NB4 (cell line): Measurements from ENCODE around the gene HOXB1.

Experiments used
- DNase-seq: peaks from one replicate; pipeline ENCODE4 v3.0.0; 2010; ENCODE audit warnings: low read depth
- H3K4me3 ChIP-seq: one replicate; pipeline ENCODE4 v1.5.1; 2011; ENCODE audit warnings: mild to moderate bottlenecking, low read depth, low read length, moderate library complexity
- MYC ChIP-seq: IDR thresholded peaks from 2 replicates; pipeline ENCODE4 v1.6.1; 2011; ENCODE audit warnings: low read depth, low read length
- POLR2A ChIP-seq: IDR thresholded peaks from 2 replicates; pipeline ENCODE4 v1.6.1; 2011; ENCODE audit warnings: mild to moderate bottlenecking; ENCODE audit not compliant: insufficient read length; ENCODE audit errors: extremely low read depth
- TF ChIP-seq, protein P1 (sequence below): IDR thresholded peaks from 2 replicates; pipeline ENCODE4 v1.6.1; 2011; ENCODE audit warnings: low read depth, low read length
- TF ChIP-seq, protein P2 (sequence below): IDR thresholded peaks from one replicate; pipeline ENCODE4 v1.5.1; 2012; ENCODE audit warnings: low read depth, low read length

The HOXB1 gene

DNA sequence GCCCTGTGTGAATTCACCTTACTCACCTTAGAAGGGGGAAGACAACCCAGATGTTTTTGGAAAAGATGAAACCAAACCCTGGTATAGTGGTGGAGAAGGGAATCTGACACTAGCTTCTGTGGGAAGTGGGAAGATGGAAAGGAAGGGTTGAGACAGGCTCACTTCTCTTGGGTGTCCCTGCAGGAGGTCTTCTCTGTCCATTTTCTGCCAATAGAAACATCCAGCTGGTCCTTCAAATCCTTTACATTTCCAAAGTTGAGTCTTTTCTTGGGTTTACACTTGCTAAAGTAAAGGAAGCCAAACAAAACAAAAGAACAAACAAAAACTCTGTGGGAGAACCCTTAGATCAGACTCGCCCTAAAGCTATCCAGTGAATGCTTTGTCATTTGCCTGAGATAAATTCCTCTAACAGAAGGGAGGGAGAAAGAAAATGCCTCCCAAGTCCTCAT is 10.2 kb downstream of the HOXB1 start:
- no peak overlapping the region for H3K4me3 ChIP-seq
- TF ChIP-seq MYC = no peak
- TF ChIP-seq, protein P1, sequence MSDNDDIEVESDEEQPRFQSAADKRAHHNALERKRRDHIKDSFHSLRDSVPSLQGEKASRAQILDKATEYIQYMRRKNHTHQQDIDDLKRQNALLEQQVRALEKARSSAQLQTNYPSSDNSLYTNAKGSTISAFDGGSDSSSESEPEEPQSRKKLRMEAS = no peak
- TF ChIP-seq POLR2A = no peak
- TF ChIP-seq, protein P2, sequence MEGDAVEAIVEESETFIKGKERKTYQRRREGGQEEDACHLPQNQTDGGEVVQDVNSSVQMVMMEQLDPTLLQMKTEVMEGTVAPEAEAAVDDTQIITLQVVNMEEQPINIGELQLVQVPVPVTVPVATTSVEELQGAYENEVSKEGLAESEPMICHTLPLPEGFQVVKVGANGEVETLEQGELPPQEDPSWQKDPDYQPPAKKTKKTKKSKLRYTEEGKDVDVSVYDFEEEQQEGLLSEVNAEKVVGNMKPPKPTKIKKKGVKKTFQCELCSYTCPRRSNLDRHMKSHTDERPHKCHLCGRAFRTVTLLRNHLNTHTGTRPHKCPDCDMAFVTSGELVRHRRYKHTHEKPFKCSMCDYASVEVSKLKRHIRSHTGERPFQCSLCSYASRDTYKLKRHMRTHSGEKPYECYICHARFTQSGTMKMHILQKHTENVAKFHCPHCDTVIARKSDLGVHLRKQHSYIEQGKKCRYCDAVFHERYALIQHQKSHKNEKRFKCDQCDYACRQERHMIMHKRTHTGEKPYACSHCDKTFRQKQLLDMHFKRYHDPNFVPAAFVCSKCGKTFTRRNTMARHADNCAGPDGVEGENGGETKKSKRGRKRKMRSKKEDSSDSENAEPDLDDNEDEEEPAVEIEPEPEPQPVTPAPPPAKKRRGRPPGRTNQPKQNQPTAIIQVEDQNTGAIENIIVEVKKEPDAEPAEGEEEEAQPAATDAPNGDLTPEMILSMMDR = no peak
- DNase-seq = no peak

DNA sequence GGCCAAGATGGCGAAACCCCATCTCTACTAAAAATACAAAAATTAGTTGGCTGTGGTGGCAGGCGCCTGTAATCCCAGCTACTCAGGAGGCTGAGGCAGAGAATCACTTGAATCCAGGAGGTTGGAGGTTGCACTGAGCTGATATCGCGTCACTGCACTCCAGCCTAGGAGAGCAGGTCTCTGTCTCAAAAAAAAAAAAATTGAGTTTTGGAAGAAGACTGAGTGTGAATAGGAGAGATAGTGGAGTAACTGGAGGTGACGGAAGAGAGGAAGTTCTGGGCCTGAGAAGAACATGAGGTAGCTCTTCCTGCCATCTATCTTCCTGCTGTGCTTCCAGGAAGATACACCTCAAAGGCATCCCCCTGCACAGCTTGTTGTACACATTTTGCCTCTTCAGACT is 11.4 kb downstream of the HOXB1 start:
- TF ChIP-seq, protein P1 = no peak
- TF ChIP-seq, protein P2 = no peak
- TF ChIP-seq POLR2A (no peak), MYC (no peak)
- H3K4me3 ChIP-seq = no peak overlapping the region
- DNase-seq = no peak

DNA sequence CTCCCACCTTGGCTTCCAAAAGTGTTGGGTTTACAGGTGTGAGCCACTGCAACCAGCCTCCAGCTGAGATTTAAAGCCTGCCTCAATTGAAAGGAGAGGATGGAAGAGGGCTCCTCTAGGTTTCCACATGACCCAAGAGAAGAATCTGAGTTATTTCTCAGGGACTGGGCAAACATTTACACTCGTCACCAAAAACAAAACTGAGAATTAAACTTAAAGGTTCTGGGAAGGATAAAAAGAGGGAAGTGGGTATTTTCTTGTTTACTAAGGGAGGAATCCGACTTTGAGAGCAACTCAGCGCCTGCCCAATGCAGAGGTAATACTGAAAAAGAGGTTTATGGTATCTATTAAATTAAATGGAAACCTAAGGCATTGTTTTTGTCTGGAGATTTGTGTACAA is 13.3 kb downstream of the HOXB1 start:
- TF ChIP-seq, protein P1 = no peak
- TF ChIP-seq MYC (no peak), POLR2A (no peak)
- TF ChIP-seq, protein P2 = no peak
- H3K4me3 ChIP-seq = no peak overlapping the region
- DNase-seq = no peak

DNA sequence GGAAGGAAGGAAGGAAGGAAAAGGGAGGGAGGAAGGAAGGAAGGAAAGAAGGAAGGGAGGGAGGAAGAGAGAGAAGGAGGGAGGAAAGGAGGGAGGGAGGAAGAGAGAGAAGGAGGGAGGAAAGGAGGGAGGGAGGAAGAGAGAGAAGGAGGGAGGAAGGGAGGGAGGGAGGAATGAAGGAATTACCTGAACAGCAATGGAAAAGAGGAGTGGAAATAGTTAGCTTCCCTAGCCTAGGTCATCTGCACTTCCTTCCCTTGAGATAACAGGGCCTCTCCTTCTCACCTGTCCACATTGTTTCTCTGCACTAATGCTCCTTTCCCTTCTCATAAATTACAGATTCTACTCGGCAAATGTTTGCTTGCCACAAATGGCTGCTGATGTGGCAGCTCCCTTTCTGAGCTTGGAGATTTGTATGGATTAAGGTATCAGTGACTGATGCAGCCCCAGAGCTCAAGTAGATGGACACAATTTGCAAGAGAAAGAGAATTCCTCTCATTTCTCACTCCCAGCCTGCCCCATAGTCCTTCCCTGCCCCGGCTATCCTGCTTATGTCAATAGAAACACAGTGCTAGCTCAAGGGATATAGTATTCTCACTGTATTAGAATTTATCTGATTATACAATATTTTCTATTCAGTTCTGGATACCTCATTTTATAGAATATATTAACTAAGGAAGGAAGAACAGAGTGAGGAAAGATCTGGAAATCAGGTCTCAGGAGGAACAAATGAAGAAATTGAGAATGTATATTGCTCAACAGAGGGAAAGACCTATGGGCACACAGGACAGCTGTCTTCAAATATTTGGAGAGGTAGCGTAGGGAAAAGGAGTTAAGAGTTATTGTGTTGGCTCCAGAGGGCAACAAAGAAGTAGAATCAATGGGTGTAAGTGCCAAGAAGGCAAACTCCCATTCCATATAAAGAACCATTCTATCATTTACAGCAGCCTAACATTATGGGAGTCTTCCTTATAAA is 14.6 kb downstream of the HOXB1 start:
- TF ChIP-seq, protein P2 = no peak
- TF ChIP-seq POLR2A (no peak), MYC (no peak)
- TF ChIP-seq, protein P1 = no peak
- no peak overlapping the region for H3K4me3 ChIP-seq
- no peak for DNase-seq

DNA sequence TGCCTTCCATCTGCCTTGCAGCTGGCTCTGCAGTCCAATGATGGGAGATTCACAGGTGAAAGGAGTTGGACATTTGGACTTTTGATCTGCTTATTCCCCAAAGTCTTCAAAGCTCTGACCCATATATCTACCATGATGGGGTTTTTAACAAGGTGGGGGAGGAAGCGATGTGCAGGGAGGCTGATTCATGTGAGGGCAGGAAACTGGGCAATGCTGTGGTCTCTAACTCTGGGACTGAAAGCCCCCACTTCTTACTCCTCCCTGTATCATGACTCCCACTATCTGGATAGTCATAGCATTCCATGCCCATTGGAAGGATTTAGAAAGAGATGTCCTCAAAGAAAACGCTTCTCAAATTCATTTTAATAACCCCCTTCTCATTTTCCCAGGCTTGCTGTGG is 16.3 kb downstream of the HOXB1 start:
- TF ChIP-seq, protein P1 = no peak
- TF ChIP-seq POLR2A = no peak
- no peak for DNase-seq
- H3K4me3 ChIP-seq = no peak overlapping the region

DNA sequence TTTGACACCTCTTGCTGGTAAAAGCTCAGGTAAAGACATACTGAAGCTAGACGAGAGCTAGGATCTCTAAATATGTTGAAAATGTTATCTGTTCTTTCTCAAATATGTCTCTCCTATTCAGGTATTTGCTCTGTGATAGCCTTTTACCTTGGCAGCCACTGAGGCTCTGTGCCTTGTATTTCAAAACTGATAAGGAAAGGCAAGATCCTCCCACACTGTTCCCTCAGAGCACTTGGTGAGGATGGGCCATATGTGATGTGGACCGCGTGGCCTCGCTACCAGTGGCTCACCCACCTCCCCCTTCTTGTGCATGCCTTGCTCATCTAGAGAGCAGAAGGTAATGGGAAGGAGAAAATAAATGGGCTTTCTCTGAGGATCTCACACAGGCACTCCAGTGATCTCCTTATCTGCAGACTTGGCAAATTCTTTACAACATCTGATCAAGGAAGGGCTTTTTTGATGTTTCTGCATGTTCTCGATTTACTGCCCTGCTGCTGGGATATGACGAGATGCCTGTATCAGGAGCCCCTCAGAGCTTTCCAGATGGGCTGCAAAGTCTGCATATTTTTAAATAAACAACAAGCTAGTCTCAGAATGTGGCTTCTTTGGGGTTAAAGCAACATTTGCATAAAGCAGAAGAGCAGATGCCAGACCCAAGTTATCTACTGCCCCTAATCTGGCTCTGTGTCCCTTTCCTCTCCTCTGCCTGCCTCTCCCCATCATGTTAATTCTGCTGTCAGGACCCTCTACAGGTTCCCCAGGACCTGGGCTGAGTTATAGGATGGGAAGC is 16.9 kb downstream of the HOXB1 start:
- TF ChIP-seq, protein P1 = no peak
- TF ChIP-seq, protein P2 = no peak
- TF ChIP-seq POLR2A = no peak
- TF ChIP-seq MYC = no peak
- H3K4me3 ChIP-seq = no peak overlapping the region
- no peak for DNase-seq
